ENCODE results near the gene MEX3D.

GRCh38 chr19:1612114-1613086, 44.3 kb upstream of the MEX3D start:
- no peak for TF ChIP-seq CTCF (conservative IDR thresholded peaks at IDR 0.05)
- no peak for TF ChIP-seq EZH2 (IDR thresholded peaks at IDR 0.05; ENCODE audit: low read depth)

Measured in PC-9 (cell line).